ENCODE results near the gene HLA-DPB1.

The HLA-DPB1 gene

DNA sequence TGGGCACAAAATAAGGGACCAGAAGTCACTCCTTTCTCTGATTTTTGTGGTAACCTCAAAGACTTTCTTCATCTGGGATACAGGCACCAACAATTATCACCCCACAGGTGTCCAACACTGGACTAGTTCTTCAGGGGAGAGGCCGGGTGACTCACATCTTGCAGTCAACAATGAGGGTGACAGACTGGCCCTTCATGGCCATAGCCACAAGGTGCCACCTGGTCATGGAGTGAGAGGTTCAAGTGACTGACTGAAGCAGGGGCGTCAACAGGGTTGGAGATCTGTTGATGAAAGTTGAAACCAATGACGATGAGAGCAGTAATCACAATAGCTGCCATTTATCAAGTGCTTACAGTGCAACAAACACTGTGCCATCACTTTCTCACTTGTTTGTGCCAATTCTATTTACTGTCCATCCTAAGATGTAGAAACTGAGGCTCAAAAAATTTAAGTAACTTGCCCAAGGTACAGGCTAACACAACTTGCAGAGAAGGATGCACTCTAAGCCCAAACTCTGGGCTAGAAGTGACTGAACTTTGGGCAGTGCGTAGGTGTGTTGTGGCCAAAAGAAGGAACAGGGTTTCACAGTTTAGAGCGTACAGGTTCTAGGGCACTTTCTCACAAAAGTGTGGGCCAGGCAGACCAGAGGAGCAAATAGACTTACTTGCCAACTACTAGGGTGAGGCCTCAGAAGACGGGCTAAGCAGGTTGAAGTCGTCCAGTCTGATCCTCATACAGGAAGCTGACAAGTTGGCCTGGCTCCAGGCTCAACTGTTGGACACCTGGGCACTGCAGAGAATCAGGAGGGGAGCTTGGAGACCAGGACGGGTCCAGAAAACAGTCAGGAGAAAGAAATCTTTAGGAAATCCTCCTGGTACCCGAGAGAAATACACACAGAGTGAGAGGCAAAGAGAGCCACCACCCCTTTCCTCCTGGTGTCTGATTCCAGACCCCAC lies 30.4 kb downstream of the HLA-DPB1 start:
- TF ChIP-seq, protein P1, sequence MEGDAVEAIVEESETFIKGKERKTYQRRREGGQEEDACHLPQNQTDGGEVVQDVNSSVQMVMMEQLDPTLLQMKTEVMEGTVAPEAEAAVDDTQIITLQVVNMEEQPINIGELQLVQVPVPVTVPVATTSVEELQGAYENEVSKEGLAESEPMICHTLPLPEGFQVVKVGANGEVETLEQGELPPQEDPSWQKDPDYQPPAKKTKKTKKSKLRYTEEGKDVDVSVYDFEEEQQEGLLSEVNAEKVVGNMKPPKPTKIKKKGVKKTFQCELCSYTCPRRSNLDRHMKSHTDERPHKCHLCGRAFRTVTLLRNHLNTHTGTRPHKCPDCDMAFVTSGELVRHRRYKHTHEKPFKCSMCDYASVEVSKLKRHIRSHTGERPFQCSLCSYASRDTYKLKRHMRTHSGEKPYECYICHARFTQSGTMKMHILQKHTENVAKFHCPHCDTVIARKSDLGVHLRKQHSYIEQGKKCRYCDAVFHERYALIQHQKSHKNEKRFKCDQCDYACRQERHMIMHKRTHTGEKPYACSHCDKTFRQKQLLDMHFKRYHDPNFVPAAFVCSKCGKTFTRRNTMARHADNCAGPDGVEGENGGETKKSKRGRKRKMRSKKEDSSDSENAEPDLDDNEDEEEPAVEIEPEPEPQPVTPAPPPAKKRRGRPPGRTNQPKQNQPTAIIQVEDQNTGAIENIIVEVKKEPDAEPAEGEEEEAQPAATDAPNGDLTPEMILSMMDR (conservative IDR thresholded peaks at IDR 0.05): no peak
- H3K27ac ChIP-seq: no peak overlapping the region

DNA sequence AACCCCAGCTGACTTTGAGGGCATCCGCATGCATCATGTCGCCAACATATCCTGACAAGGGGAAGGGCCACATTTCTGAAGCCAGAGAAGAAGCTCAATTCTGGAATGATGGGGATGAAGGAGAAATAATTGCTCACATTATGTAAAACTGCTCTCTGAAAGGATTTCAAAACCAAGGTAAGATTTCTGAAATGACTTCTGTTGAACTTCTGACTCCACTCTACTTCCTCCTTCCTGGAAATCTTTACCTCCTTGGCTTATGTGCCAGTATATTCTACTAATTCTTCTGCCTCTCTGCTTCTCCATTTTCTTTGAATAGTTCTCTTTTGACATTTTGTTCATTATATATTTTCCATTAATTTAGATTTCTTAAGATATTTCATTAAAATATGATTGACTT lies 31.9 kb downstream of the HLA-DPB1 start:
- no peak overlapping the region for H3K27ac ChIP-seq
- TF ChIP-seq, protein P1 (conservative IDR thresholded peaks at IDR 0.05): no peak

DNA sequence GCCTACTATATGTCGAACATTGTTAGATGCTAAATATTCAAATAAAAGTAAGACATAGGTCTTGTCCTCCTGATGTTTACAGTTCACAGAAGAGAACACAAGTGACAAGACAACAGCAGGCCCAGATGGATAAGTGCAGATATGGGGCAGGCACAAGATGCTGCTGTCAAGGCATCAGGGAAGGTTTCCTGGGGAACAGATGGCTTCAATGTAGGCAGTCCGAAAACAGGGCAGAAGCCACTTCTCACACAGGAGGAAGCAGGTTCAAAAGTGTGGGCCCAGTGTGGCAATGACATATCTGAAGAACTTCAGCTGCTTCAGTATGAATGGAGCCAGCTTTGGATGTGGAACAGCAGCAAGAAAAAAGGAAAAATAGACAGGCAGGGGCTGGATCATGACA lies 32.5 kb downstream of the HLA-DPB1 start:
- no peak overlapping the region for H3K27ac ChIP-seq
- TF ChIP-seq, protein P1 (conservative IDR thresholded peaks at IDR 0.05): no peak

DNA sequence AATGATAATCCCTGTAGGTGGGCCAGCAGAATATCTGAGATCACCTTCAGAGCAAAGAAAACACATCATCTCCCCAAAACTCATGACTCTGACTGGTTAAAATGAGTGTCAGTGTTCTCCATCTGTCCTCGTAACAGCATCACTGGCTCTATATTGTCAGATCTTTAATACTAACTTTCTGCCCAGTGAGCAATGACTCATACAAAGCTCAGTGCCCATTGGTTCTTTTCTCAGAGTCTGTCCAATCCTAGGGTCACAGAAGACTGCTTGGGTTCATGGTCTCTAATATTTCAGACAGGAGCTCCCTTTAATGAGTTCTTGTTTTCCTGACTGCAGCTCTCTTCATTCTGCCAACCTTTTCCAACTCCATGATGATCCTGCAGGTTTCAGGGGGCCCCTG lies 36.4 kb downstream of the HLA-DPB1 start:
- H3K27ac ChIP-seq: no peak overlapping the region
- TF ChIP-seq, protein P1 (conservative IDR thresholded peaks at IDR 0.05): no peak

DNA sequence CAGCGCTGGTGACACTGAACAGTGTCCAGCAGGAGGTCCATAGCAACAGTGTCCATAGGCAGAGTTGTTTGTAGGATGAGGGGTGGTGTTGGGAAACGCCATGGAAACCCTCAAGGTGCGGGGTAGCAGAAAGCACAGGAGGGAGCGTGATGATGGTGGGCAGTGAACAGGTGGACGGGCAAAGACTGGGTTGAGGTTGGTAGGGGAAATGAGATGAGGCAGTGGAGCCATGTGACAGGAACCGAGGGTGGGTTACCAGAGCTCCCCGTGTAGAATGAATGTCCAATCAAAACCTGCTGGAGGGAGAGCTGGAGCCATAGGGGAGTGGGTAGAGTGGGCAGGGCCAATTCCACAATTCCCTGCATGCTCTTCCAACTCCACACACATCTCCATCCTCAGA lies 38.0 kb downstream of the HLA-DPB1 start:
- H3K27ac ChIP-seq: no peak overlapping the region
- TF ChIP-seq, protein P1 (conservative IDR thresholded peaks at IDR 0.05): no peak

DNA sequence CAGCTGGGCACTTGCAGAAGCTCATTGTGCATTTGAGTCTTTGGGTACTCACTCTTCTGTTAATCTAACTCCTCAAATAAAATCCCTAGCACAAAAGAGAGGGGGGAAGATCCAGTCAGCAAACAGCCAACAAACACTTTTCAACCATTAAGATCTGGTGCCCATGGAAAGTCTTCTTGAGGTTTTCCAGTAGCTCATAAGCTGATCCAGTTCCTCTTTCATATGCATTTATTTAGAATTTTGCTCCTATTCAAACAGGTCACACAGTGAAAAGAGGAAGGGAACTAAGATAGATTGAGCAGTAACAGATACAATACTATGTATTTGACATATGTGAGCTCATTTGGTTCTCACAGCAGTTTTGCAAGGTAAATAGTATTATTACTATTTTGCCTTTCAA lies 38.6 kb downstream of the HLA-DPB1 start:
- H3K27ac ChIP-seq: no peak overlapping the region
- TF ChIP-seq, protein P1 (conservative IDR thresholded peaks at IDR 0.05): no peak

DNA sequence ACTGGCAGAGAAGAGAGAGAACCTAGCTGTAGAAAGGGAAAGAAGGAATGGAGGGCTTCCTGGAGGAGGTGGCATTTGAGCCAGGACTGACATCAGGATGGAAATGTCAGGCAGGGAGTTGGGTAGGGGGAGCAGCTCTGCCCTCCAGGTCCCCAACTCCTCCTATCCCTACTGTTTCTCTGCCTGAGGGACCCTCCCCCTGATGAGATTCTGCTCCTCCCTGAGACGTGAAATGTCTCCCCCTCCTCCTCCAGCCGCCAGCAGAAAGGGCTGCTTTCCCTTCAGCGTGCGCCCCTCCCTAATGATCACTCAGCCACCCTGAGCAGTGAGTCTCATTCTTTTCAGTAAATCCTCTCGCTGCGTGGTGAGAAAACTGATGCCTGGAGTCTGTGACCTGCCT lies 40.6 kb downstream of the HLA-DPB1 start:
- no peak overlapping the region for H3K27ac ChIP-seq
- TF ChIP-seq, protein P1 (conservative IDR thresholded peaks at IDR 0.05): no peak
